LNCAP (cell line): ENCODE measurements around the gene PHACTR1.

Experiments
- CTCF ChIP-seq: fragments of 450-650 bp; IDR thresholded peaks from 2 replicates; pipeline ENCODE4 v1.5.1; 2017; ENCODE audit warnings: mild to moderate bottlenecking

Gene PHACTR1

GRCh38 chr6:12916006-12916405 lies 199.4 kb downstream of the PHACTR1 start:
- TF ChIP-seq CTCF: no peak

GRCh38 chr6:12916420-12917136 lies 200.0 kb downstream of the PHACTR1 start:
- no peak for TF ChIP-seq CTCF

- TF ChIP-seq CTCF: no peak
These were observed 204.9 kb downstream of the PHACTR1 start for GRCh38 chr6:12921467-12921866.

- no peak for TF ChIP-seq CTCF
These were observed 207.2 kb downstream of the PHACTR1 start for GRCh38 chr6:12923644-12924235.

GRCh38 chr6:12924911-12925310 lies 208.3 kb downstream of the PHACTR1 start:
- TF ChIP-seq CTCF: no peak

GRCh38 chr6:12927746-12928145 lies 211.2 kb downstream of the PHACTR1 start:
- no peak for TF ChIP-seq CTCF

GRCh38 chr6:12929678-12930077 lies 213.1 kb downstream of the PHACTR1 start:
- no peak for TF ChIP-seq CTCF
